Spinal cord (tissue), 10 donors: Measurements from ENCODE around the gene PHF12. TPM values are rescaled to one million over a fixed set of nuclear protein-coding genes. Genes with fewer than 3 reads are reported as not detected.

Experiments used
- DNase-seq, 6 donors: peaks; one replicate each; pipeline versions ENCODE4 v3.0.0 to v3.0.0-alpha.2; 2013 to 2015; ENCODE audit warnings: low spot score in 6 of 6, low read depth in 4 of 6
- H3K27ac ChIP-seq: one replicate; pipeline ENCODE4 v1.5.1; 2013; ENCODE audit warnings: low read depth, low read length, control low read depth
- H3K27me3 ChIP-seq: one replicate; pipeline ENCODE4 v1.6.1; 2013; ENCODE audit warnings: low read length; ENCODE audit not compliant: control insufficient read depth, insufficient read depth
- H3K36me3 ChIP-seq: one replicate; pipeline ENCODE4 v1.6.1; 2013; ENCODE audit warnings: low read length; ENCODE audit not compliant: control insufficient read depth, insufficient read depth
- H3K4me1 ChIP-seq: one replicate; pipeline ENCODE4 v1.6.1; 2013; ENCODE audit warnings: low read length; ENCODE audit not compliant: control insufficient read depth, insufficient read depth
- H3K4me3 ChIP-seq: one replicate; pipeline ENCODE4 v1.5.1; 2013; ENCODE audit warnings: low read depth, low read length, control low read depth
- H3K9me3 ChIP-seq: one replicate; pipeline ENCODE4 v1.6.1; 2013; ENCODE audit warnings: low read length; ENCODE audit not compliant: control insufficient read depth, insufficient read depth
- WGBS: methylation state at CpG from one replicate; pipeline ENCODE4 v1.1.5; 2013; ENCODE audit warnings: missing lambda C conversion rate; ENCODE audit not compliant: insufficient coverage; 5-methylcytosine and 5-hydroxymethylcytosine counted together
- polyA plus RNA-seq, 2 donors: library from polyadenylated mRNA; unstranded; fragments of 120-200 nt; gene quantifications; one replicate each; pipeline ENCODE4 v1.2.1, GENCODE V29; 2013; ENCODE audit not compliant: insufficient read length in 2 of 2
- total RNA-seq, 2 donors: library from RNA; depleted of rRNA in 1 of 2; stranded (reverse); fragments of 120-200 nt in 1 of 2; fragments of >200 nt in 1 of 2; gene quantifications; one replicate each; pipeline versions ENCODE4 v1.2.3 to v1.2.4, GENCODE V29; 2013 to 2014
- donor health status: healthy.

Gene PHF12
- total and polyA plus RNA-seq, 4 donors: 21.3 to 56.0 (median 38.0) TPM

- Histone ChIP-seq H3K9me3 (no peaks in the 10 kb centered on the region), H3K27me3 (no peaks in the 10 kb centered on the region), H3K4me3 (peak overlapping the region; percentile 63), H3K27ac (peak overlapping the region; percentile 76), H3K4me1 (peaks cover 42% of the 10 kb centered on the region), H3K36me3 (peaks cover 37% of the 10 kb centered on the region)
- whole genome bisulfite sequencing: 2% methylated on average over 61 of the region's 62 CpGs
- peak in 4 of 6 donors; percentile 20 to 85 (median 59) for DNase-seq
These were observed 49.2 kb downstream of the PHF12 start for GRCh38 chr17:28901866-28902818.

GRCh38 chr17:28900986-28901726, 50.2 kb downstream of the PHF12 start:
- Histone ChIP-seq H3K9me3 (no peaks in the 10 kb centered on the region), H3K4me1 (peaks cover 40% of the 10 kb centered on the region), H3K27ac (no peak overlapping the region), H3K4me3 (no peak overlapping the region), H3K27me3 (no peaks in the 10 kb centered on the region), H3K36me3 (peaks cover 30% of the 10 kb centered on the region)
- 89% methylated on average over 23 of the region's 24 CpGs for WGBS
- no peak for DNase-seq

- Histone ChIP-seq H3K4me3 (no peak overlapping the region), H3K27me3 (no peaks in the 10 kb centered on the region), H3K36me3 (peaks cover 24% of the 10 kb centered on the region), H3K4me1 (peaks cover 43% of the 10 kb centered on the region), H3K27ac (no peak overlapping the region), H3K9me3 (no peaks in the 10 kb centered on the region)
- no CpG with 5 or more reads among the region's 5 CpGs for WGBS
- no peak for DNase-seq
These were observed 52.0 kb downstream of the PHF12 start for GRCh38 chr17:28899212-28899815.

- WGBS: 88% methylated on average over 12 of the region's 12 CpGs
- no peak for DNase-seq
- Histone ChIP-seq H3K36me3 (peaks cover 24% of the 10 kb centered on the region), H3K9me3 (no peaks in the 10 kb centered on the region), H3K27me3 (no peaks in the 10 kb centered on the region), H3K4me3 (no peak overlapping the region), H3K27ac (no peak overlapping the region), H3K4me1 (peaks cover 43% of the 10 kb centered on the region)
These were observed 52.8 kb downstream of the PHF12 start for GRCh38 chr17:28898527-28898955.

GRCh38 chr17:28897769-28898526, 53.4 kb downstream of the PHF12 start:
- H3K4me1 ChIP-seq: peaks cover 47% of the 10 kb centered on the region
- no peaks in the 10 kb centered on the region for H3K27me3 ChIP-seq
- WGBS: 26% methylated on average over 22 of the region's 23 CpGs
- H3K4me3 ChIP-seq: peak overlapping the region; percentile 88
- H3K36me3 ChIP-seq: peaks cover 30% of the 10 kb centered on the region
- peak overlapping the region; percentile 79 for H3K27ac ChIP-seq
- no peaks in the 10 kb centered on the region for H3K9me3 ChIP-seq
- no peak for DNase-seq

- under 1% methylated on average over 65 of the region's 73 CpGs for WGBS
- Histone ChIP-seq H3K9me3 (no peaks in the 10 kb centered on the region), H3K4me3 (peak within 1 kb of the TSS; percentile 88), H3K27ac (peak within 1 kb of the TSS; percentile 84), H3K36me3 (peaks cover 39% of the 10 kb centered on the region), H3K27me3 (no peaks in the 10 kb centered on the region), H3K4me1 (peaks cover 47% of the 10 kb centered on the region)
- DNase-seq: peak in 4 of 6 donors; percentile 20 to 81 (median 64)
These were observed 54.2 kb downstream of the PHF12 start, which contains the start of gene FLOT2 for GRCh38 chr17:28896884-28897768. TSS of gene FLOT2 (minus strand) at chr17:28897733. CDS start at chr17:28897574, 159 bp downstream.

GRCh38 chr17:28896491-28896883, 54.8 kb downstream of the PHF12 start:
- H3K4me3 ChIP-seq: peak overlapping the region; percentile 88
- H3K27me3 ChIP-seq: no peaks in the 10 kb centered on the region
- 0% methylated on average over 4 of the region's 5 CpGs for WGBS
- DNase-seq: no peak
- no peaks in the 10 kb centered on the region for H3K9me3 ChIP-seq
- peaks cover 41% of the 10 kb centered on the region for H3K36me3 ChIP-seq
- peak overlapping the region; percentile 84 for H3K27ac ChIP-seq
- peaks cover 41% of the 10 kb centered on the region for H3K4me1 ChIP-seq

- H3K27ac ChIP-seq: no peak overlapping the region
- peaks cover 39% of the 10 kb centered on the region for H3K36me3 ChIP-seq
- H3K27me3 ChIP-seq: no peaks in the 10 kb centered on the region
- H3K4me3 ChIP-seq: no peak overlapping the region
- 58% methylated on average over 3 of the region's 3 CpGs for WGBS
- no peaks in the 10 kb centered on the region for H3K9me3 ChIP-seq
- no peak for DNase-seq
- H3K4me1 ChIP-seq: peaks cover 35% of the 10 kb centered on the region
These were observed 55.4 kb downstream of the PHF12 start for GRCh38 chr17:28895794-28896447.
